Panc1 (cell line): ENCODE results near the gene MAGI3.

ENCODE experiments used
- CTCF ChIP-seq: fragments of 450-650 bp; IDR thresholded peaks from 2 replicates; pipeline ENCODE4 v1.5.1; 2017; ENCODE audit warnings: mild to moderate bottlenecking
- POLR2AphosphoS5 ChIP-seq: IDR thresholded peaks from 2 replicates; pipeline ENCODE4 v1.6.1; 2012; ENCODE audit warnings: mild to moderate bottlenecking, low read depth, low read length, moderate library complexity
- REST ChIP-seq, 2 experiments: IDR thresholded peaks; 2 replicates each; pipeline ENCODE4 v1.6.1; 2011 to 2012; ENCODE audit warnings: low read depth in 2 of 2, control low read depth in 1 of 2, low read length in 1 of 2, mild to moderate bottlenecking in 1 of 2, moderate library complexity in 1 of 2; ENCODE audit not compliant: insufficient read depth in 1 of 2

- no peak for TF ChIP-seq CTCF
- TF ChIP-seq POLR2AphosphoS5, result no peak
- no peak for TF ChIP-seq REST (IDR thresholded peaks at IDR 0.05; ENCODE audit: insufficient read depth in 1 of 2, low read depth in 2 of 2, low read length in 1 of 2)
Observed at GRCh38 chr1:113628997-113629396, 238.7 kb downstream of the MAGI3 start.
